ENCODE measurements around the gene CHST12.
"Not testable (repeated sequence)": the region's sequence is repeated elsewhere in the genome, so short reads cannot be mapped to it uniquely, and the experiment has no call there.

The CHST12 gene

DNA sequence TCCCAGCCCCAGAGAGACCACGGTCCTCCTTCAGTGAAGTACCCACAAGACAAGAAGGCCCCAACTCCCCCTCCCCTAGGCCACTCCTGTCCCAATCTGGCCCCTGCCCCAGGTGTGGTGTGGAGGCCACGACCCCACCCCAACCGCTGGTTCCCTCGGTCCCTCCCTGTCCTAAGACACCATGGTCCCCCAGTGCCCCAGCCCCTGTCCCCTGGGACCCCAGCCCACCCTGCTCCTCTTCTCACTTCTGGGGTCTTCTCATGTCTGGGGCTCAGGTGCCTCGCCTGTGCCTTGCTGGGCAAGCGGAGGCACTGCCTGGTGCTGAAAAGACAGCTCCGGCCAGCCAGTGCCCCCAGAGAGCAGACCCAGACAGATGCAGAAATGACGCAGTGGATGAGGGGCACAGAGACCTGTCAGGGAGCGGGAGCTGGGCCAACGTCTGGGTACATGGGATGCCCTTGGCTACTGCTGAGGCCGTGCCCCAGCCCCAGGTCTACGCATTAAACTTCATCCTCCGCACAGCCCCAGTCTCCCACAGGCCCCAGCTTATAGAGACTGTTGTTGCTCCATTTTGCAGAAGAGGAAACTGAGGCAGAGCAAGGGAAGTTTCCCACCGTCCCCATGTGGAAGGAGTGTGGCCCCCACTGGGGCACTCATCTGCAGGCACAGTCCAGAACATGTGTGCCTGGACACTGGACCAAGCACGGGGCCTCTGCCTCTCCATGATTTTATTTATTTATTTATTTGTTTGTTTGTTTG is 58.0 kb downstream of the CHST12 start:
- DNase-seq (ENCODE audit: low spot score): peak; percentile 29

DNA sequence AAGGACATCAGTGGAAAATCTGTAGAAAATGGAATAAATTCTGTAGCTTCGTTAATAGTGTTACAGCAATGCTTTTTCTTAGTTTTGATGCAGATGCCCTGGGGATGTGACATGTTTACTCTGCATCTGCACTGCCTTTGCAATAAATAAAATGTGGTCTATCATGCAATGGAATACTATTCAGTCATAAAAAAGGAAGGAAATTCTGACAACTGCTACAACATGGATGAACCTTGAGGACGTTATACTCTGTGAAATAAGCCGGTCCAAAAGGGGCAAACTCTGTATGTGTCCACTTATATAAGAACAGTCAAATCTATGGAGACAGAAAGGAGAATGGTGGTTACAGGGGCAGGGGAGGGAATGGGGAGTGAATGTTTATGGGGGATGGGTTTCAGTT is 59.3 kb downstream of the CHST12 start:
- no peak for DNase-seq (ENCODE audit: low spot score)

DNA sequence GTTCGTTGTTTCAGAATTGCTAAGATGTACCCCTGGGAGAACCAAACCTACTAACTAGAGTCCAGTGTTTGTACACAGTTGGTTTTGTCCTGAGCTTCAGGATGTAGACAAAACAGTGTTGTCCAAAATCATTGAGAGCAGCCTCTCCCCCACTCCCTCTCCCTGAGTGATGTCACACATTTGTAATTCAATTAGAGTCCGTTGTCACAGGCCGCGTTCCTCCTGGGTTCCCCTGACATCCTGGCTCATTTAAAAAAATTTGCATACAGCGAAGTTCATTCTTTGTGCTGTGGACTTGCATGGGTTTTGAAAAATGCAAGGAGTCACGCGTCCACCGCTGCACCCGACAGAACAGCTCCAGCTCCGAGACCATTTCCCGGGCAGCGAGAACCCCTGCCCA is 62.5 kb downstream of the CHST12 start:
- no peak for DNase-seq (ENCODE audit: low spot score)

DNA sequence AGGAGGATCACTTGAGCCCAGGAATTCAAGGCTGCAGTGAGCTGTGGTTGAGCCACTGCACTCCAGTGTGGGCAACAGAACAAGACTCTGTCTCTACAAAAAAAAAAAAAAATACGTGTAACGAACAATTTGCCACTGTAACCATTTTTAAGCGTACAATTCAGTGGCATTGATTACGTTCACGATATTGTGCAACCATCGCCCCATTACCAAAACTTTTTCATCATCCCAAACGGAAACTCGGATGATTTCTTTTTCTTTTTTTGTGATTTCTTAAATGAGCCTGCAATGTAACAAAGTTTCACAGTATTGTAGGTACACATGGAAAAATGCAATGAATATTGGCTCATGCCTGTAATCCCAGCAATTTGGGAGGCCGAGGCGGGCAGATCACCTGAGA is 63.3 kb downstream of the CHST12 start:
- DNase-seq (ENCODE audit: low spot score): no peak

DNA sequence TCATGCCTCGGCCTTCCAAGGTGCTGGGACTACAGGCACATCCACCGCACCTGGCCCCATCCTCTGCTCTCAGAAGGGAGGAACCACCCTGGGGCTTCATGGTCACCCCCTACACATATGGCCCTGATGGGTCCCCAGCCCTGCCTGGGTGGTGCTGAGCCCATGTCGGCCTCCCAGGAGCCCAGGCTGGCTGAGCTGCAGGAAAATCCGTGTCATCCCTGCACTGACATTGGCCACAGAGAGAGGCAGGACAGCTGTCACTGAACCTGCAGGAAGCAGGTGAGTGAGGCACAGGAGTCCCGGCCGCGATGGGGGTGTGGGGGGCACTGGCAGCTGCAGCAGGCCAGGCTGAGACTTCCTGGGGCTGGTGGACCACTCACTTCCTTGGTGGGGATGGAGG is 64.8 kb downstream of the CHST12 start:
- no peak for DNase-seq (ENCODE audit: low spot score)

DNA sequence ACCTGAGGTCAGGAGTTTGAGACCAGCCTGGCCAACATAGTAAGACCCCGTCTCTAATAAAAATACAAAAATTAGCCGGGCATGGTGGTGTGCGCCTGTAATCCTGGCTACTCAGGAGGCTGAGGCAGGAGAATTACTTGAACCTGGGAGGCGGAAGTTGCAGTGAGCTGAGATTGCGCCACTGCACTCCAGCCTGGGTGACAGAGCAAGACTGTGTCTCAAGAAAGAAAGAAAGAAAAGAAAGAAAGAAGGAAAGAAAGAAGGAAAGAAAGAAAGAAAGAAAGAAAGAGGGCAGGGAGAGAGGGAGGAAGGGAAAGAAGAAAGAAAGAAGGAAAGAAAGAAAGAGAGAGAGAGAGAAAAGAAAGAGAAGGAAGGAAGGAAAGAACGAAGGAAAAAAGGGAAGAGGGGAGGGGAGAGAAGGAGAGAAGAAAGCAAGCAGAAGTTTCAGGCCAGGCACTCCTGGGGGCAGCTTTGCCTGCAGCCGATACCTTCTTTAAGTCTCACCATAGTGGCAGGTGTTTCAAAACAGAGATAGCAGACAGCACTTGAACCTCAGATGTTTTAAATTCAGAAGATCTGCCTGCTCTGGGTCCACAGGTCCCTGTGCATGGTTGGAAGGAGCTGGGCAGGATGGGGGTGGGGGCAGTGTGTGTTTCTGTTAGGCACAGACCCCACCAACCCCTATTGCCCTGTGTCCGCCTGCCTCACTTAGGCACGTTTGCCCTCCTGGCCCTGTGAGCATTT is 66.2 kb downstream of the CHST12 start:
- not testable (repeated sequence) for DNase-seq (ENCODE audit: low spot score)

DNA sequence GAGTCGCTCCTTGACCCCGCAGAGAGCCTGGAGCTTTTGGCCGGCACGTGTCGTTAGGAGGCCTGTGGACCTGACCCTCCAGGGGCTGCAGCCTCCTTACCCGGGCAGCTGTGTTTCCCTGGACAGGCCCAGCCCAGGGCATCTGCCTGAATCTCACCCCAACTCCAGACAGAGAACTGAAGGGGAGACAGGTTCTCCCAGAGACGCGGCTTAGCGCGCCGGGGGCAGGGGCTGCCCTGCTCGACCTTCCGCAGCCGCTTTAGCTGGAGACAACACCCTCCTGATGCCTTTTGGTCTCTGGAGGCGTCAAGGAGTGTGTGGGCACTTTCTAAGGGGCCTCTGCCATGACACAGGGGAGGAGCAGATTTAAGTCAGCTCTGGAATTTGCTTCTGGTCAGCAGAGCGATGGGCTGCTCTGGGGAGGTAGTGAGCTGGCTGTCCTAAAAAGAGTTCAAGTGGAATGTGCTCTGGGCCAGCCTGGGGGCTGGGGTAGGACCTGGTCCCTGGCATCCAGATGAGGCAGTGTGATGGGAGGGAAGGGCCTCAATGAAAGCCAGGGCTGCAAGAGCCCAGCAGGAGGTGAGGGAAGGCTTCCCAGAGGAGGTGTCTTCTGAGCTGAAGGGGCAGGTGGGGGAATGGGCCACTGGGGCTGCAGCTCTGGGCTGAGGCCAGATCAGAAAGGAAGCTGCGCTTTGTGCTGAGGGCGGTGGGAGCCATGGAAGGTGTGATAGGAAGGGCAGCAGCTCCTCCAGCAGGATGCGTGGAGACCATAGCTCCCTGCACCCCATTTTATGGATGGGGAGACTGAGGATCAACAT is 67.0 kb downstream of the CHST12 start:
- no peak for DNase-seq (ENCODE audit: low spot score)

DNA sequence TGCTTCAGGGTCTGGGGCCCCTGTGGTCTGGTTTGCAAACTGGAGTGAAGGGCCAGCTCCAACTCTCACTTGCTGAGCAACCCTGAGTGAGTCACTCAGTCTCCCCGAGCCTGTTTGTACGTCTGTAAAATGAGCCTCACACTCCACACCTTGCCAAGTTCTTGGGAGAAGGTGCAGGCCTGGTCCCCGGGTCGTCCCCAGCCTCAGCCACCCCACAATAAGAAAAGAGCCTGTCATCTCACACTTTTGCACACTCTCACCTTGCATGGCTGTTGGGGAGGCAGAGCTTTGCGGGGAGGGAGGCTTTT is 67.6 kb downstream of the CHST12 start:
- DNase-seq (ENCODE audit: low spot score): no peak

DNA sequence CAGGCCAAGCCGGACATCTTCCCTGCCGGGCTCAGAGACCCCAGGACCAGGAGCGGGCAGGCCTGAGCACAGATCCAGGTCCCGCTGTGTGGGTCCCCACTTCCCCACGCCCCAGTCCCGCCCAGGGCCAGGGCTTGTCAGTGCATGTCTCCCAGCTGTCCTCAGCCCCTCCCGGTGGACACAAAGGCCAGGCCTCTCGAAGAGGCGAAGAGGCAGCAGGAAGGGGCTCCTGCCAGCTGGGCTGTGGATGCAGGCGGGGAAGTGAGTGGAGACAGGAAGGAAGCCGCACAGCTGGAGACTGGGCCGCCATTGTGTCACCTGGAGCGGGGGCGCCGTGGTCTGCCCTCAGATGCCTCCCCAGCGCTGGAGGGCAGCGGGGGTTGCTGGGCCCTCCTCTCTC is 68.0 kb downstream of the CHST12 start:
- DNase-seq (ENCODE audit: low spot score): no peak

DNA sequence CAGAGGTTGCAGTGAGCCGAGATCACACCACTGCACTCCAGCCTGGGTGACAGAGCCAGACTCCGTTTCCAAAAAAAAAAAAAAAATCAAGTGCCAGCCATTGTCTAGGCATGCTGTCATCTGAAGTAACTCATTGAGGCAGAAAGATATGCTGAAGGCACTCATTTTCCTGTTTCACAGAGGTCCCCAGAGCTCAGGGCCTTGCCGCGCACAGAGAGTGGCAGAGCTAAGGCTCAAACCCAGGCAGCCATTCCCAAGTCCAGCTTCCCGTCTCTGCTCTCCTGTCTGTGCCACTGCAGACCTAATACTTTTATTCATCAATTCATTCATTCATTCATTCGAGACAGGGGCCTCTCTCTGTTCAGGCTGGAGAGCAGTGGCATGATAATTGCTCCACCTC is 69.3 kb downstream of the CHST12 start:
- no peak for DNase-seq (ENCODE audit: low spot score)

DNA sequence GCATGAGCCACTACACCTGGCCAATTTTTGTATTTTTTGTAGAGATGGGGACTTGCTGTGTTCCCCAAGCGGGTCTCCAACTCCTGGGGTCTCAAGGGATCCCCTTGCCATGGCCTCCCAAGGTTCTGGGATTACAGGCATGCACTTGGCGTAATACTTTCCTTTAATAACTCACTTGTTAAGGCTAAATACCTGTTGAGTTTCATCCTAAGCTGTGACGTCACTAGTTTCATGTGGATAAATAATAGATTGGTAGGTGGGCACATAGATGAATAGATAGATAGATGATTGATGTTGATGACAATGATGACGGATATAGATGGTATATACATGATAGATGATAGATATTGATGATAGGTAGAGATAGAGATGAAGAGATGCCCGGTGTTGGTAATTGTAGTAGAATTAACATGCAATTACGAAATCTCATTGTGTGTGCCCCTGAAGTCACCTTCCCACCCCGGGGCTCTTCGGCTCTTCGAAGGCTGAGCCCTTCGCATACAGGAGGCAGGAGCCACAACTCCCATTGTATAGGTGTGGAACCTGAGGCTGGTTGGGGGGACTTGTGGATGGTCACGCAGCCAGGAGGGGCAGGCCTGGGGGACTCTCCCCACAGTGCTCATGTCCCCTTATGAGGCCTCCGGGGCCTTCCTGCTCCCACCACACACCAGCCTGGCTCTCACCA is 70.2 kb downstream of the CHST12 start:
- no peak for DNase-seq (ENCODE audit: low spot score)

DNA sequence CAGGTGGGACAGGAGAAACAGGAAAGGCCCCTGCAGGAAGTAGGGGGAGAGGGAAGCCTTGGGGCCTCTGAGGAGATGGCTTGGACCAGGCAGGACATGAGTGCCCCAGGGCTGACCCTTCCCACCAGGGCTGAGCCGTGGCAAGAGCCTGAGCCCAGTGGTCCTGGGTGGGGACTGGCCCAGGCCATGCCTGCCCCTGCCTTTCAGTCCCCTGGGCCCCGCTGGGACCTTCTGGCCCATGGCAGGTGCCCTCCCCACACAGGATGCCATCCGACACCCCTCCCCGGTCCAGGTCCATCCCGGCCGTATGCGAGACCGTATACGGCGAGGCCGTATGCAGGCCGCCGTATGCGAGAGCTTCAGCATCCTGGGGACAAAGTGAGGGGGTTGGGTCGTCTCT is 70.8 kb downstream of the CHST12 start:
- no peak for DNase-seq (ENCODE audit: low spot score)

DNA sequence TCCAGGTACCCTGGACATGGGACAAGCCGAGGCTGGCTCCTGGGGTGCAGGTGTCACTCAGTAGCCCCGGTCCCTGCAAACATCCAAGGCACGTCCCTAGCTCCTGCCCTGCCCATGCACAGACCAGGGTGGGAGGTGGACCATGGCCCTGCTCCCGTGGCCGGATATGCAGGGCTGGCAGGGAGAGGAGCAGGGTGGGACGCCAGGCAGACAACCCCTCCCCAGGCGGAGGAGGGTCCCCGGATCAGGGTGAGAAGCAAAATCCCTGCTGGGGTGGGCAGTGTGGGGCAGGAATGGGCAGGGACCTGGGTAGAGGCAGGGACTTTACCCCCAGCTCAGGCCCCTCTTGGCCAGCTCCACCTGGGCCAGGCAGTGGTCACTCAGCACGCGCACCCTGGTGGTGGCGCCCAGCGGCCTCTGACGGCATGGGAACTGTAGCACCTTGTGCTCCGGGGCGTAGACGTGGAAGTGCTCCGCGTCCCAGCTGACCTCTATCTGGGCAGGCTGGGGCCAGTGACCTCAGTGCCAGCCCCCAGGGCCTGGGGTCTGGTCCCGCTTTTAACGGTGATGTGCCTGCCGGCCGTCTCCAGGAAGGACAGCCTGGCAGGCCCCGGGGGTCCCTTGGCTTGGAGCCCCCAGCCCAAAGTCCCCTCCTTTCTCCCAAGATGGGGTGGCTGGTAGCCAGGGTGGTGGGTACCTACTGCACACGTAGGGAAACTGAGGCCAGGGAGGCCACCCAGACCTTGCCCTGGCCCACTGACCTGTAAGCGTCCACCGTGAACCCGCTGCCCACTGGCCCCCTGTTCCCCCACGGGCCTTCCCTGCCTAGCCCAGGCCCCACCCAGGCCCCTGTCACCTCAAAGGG is 71.6 kb downstream of the CHST12 start:
- DNase-seq (ENCODE audit: low spot score): no peak

DNA sequence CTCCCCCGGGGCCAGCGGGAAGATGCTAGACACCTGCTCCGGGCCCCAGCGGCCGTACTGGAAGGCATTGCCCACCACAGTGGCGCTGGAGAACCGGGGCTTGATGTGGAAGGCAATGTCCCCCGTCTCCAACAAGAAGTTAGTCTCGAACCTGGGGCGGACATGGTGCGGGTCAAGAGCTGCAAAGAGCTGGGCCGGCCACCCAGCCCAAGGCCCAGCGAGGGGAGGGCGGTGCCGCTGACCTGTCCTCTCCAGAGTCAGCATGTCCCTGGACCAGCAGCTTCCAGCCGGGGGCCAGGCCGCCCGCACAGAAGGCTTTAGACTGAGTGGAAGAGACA is 72.2 kb downstream of the CHST12 start:
- DNase-seq (ENCODE audit: low spot score): no peak

DNA sequence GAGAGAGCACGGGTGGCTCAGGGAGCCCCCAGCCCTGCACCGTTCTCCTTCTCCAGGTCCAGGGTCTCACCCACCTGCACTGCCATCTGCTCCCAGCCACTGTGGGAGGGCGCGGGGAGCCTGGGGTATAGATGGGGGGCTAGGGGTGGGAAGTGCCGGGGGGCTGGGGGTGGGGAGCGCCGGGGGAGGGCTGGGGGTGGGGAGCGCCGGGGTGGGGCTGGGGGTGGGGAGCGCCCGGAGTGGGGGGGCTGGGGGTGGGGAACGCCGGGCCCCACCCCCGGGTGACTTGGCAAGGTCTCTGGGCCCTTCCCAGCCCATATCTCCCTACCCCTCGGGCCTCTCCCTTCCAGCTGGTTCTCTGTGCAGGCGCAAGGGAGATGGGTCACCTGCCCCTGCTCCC is 72.9 kb downstream of the CHST12 start, which contains the start of gene GRIFIN:
GRIFIN (minus strand) TSS at position 101 of the 400 bp plus-strand sequence; CDS start at position 86, 15 bp downstream.
- DNase-seq (ENCODE audit: low spot score): no peak

DNA sequence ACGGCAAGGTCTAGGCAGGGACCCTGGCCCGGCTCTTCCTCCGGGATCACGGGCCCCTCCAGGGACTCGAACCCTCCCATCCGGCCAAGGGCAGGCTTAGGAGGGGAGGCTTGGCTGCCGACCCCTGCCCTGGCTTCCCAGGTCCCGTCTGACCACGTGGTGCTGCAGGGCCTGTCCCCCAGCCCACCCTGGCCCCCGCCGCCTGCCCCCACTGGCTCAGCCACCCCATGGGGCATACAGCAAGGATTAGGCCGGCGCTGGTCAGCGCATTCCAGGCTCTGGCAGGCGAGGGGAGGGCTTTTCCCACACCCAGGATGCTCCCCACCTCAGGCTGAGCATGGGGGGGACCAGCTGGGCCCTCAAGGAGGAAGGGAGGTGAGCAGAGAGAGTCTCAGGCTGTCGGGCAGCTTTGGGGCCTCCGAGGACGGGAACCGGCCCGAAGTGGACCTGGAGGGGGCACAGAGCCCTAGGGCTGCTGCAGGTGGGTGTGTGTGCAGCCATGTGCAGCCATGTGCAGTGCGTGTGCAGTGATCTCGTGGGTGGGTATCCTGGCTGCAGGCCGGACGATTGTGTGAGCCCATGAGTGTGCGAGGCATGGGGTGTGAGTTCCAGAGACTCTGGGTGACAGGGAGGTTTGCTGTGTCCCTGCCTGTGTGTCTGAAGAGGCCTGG is 73.5 kb downstream of the CHST12 start:
- DNase-seq (ENCODE audit: low spot score): no peak

DNA sequence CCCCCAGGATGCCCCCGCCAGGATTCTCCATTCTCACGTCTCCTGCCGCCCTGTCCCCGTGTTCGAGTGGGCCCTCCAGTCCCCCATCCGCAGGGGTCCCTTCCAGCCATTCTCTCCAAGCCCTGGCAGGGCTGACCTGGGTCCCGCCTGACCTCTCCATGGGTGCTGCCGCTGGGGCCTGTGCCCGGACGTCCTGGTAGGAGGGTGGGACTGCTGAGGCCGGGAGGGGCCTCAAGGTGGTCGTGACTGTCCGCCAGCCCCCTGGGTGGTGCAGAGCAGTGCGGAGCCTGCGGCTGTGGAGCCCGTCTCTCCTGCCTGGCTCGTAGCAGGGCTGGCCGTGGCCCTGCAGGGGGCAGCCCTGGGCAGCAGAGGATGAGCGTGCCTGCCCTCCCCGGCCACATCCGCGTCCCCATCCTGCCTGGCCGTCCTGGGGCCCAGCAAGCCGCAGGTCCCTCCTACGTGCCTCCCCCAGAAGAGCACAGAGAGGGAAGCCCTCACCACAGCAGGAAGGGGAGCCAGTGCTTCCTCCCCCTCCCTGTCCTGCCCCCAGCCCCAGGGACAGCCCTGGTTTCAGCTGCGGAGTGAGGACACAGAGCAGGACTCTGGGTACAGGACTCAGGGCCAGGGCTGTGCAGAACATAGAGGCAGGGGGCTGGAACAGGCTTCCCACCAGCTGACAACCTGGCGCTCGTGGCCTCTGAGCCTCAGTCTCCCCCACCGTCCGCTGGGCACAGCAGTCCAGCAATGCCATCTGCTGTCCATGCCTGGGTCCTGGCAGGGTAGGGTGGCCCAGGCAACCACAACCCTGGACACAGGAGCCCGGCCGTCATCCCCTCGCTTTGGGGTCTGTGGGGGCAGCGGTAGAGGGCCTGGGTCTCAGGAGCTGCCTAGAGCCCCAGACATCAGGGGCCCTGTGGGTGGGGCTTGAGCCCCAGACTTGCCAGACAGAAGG is 74.3 kb downstream of the CHST12 start:
- peak; percentile 89 for DNase-seq (ENCODE audit: low spot score)

DNA sequence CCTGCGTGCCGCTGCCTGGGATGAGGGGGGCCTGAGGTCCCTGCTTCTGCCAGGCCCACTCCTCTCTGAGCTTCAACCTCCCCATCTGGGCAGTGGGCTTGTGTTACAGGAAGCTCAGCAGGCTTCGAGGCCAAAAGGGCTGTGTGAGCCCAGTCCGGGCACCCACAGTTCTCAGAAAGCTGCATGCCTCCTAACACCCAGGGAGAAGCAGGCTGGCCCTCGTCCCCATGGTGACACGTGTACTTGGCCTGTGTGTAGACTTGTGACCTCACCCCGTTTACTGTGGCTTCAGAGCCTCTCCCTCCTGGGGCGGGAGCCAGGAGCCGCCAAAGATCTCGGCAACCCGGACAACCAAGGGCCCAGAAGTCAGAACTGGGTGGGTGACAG is 75.0 kb downstream of the CHST12 start:
- DNase-seq (ENCODE audit: low spot score): no peak

DNA sequence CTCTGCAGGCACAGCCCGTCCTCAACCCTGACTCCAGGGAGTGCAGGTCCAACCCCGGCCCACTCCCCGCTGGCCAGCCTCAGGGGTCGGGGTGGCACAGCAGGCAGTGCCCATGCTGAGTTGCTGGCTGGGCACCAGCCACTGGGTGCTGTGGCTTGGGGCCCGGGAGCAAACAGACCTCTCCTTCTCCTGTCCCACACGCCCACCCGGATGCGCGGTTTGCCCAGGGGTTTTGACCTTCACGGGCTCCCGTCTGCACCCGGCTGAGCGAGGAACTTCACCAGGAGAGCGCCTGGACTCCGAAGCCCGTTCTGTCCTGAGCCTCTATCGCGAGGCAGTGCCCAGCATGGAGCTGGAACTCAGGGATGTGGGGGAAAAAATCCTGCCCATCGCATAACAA is 75.4 kb downstream of the CHST12 start:
- DNase-seq (ENCODE audit: low spot score): no peak
